HepG2 (cell line): ENCODE results near the gene DSCAM. TPM values are rescaled to one million over a fixed set of nuclear protein-coding genes. Genes with fewer than 3 reads are reported as not detected.

Source experiments
- GATA4 ChIP-seq: sonication (generic); IDR thresholded peaks from 2 replicates; pipeline ENCODE4 v1.6.1; 2016; ENCODE audit warnings: antibody characterized with exemption, low read depth, borderline replicate concordance
- KIAA2018 ChIP-seq: sonication (generic); formaldehyde crosslinking; IDR thresholded peaks from 2 replicates; pipeline ENCODE4 v1.5.0; 2020; ENCODE audit warnings: mild to moderate bottlenecking, missing genetic modification reagents, borderline replicate concordance
- RARA ChIP-seq: IDR thresholded peaks from 2 replicates; pipeline ENCODE4 v1.6.1; 2016; ENCODE audit warnings: missing genetic modification reagents, missing compliant biosample characterization
- SIN3B ChIP-seq: fragments of 150-350 bp; IDR thresholded peaks from 2 replicates; pipeline ENCODE4 v1.6.1; 2014; ENCODE audit warnings: low read length
- STAG1 ChIP-seq: sonication (generic); formaldehyde crosslinking; IDR thresholded peaks from 2 replicates; pipeline ENCODE4 v1.4.0; 2020; ENCODE audit warnings: missing genetic modification reagents
- TBX3 ChIP-seq: fragments of 450-650 bp; IDR thresholded peaks from 2 replicates; pipeline ENCODE4 v1.6.1; 2017; ENCODE audit warnings: antibody characterized with exemption, mild to moderate bottlenecking, inconsistent platforms, borderline replicate concordance
- THYN1 ChIP-seq: sonication (generic); formaldehyde crosslinking; IDR thresholded peaks from 2 replicates; pipeline ENCODE4 v1.8.1; 2023; ENCODE audit warnings: low read depth, mild to moderate bottlenecking, moderate library complexity, missing genetic modification reagents, borderline replicate concordance
- ZBTB46 ChIP-seq: sonication (generic); formaldehyde crosslinking; IDR thresholded peaks from 2 replicates; pipeline ENCODE4 v1.4.0; 2020; ENCODE audit warnings: mild to moderate bottlenecking, missing genetic modification reagents, borderline replicate concordance
- ZSCAN30 ChIP-seq: sonication (generic); formaldehyde crosslinking; IDR thresholded peaks from 2 replicates; pipeline ENCODE4 v1.5.0; 2020; ENCODE audit warnings: mild to moderate bottlenecking, missing genetic modification reagents
- polyA plus RNA-seq, 8 experiments: library from polyadenylated mRNA; depleted of rRNA in 3 of 8; stranded (reverse) in 7 of 8; unstranded in 1 of 8; fragments of >200 nt; fragmentation: Illumina TruSeq in 4 of 8; extraction: Trizol in 4 of 8; gene quantifications; 2 replicates each; pipeline versions ENCODE4 v1.2.1 to v1.2.3, GENCODE V29; 2011 to 2016; ENCODE audit warnings: low read depth in 4 of 8, missing spikeins in 1 of 8, mixed read lengths in 1 of 8; ENCODE audit not compliant: insufficient read depth in 1 of 8
- total RNA-seq, 5 experiments: library from RNA; depleted of rRNA; stranded (reverse); fragments of >200 nt; fragmentation: Illumina TruSeq; extraction: Trizol; gene quantifications; 2 replicates each; pipeline ENCODE4 v1.2.3, GENCODE V29; 2016; ENCODE audit warnings: low read depth in 1 of 5
- TF ChIP-seq, protein P1 (sequence below): sonication (generic); formaldehyde crosslinking; IDR thresholded peaks from 2 replicates; pipeline ENCODE4 v1.8.0; 2022; ENCODE audit warnings: mild to moderate bottlenecking, missing genetic modification reagents, moderate library complexity

The DSCAM gene
- total and polyA plus RNA-seq, 2 of the 13 experiments (the other 11 are each of a cell fraction or from before 2014, with no cell fraction given) = not detected

DNA sequence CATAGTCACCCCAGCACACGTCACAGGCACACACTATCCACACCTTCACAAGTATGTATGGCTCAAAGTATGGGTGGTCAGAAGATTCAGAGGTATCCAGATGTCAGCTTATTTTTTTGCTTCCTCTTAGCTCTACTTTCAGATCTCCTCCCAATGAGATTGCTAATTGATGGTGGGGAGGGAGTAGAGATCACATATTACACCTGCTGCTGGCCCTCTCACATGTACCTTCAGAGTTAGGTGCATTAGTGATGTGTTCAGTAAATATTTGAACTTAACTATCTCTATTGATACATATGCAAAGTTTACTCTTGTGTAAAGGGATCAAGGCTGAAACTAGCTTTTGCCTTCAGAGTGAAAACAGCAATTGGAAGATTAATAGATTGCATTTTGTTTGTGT lies 717.1 kb downstream of the DSCAM start (continued):
- no peak for TF ChIP-seq STAG1
- TF ChIP-seq RARA (CRISPR knock-in tag) = no peak
- TF ChIP-seq KIAA2018 (CRISPR knock-in tag) = no peak
- no peak for TF ChIP-seq TBX3
- TF ChIP-seq GATA4 = no peak
- no peak for TF ChIP-seq SIN3B
- TF ChIP-seq THYN1 (CRISPR knock-in tag) = no peak
- no peak for TF ChIP-seq ZSCAN30 (CRISPR knock-in tag)
- TF ChIP-seq, protein P1, sequence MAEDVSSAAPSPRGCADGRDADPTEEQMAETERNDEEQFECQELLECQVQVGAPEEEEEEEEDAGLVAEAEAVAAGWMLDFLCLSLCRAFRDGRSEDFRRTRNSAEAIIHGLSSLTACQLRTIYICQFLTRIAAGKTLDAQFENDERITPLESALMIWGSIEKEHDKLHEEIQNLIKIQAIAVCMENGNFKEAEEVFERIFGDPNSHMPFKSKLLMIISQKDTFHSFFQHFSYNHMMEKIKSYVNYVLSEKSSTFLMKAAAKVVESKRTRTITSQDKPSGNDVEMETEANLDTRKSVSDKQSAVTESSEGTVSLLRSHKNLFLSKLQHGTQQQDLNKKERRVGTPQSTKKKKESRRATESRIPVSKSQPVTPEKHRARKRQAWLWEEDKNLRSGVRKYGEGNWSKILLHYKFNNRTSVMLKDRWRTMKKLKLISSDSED (CRISPR knock-in tag) = no peak
- TF ChIP-seq ZBTB46 (CRISPR knock-in tag) = no peak
